Measurements from ENCODE around the gene FARS2. TPM values are rescaled to one million over a fixed set of nuclear protein-coding genes. Genes with fewer than 3 reads are reported as not detected.

The FARS2 gene
- total RNA-seq, 4 donors from 2014 or later = 10.6 to 24.9 (median 15.2) TPM

GRCh38 chr6:5246141-5247097 is 14.9 kb upstream of the FARS2 start:
- 79% methylated on average over 13 of the region's 13 CpGs for whole genome bisulfite sequencing
- peaks cover 0 to 4% (median 0%) of the 10 kb centered on the region in 4 donors for H3K4me1 ChIP-seq
- no peaks in the 10 kb centered on the region for H3K27me3 ChIP-seq
- DNase-seq (ENCODE audit: extremely low spot score) = no peak
- no peak overlapping the region for H3K4me3 ChIP-seq
- H3K27ac ChIP-seq (replicated peaks in 1 of 4) = no peak overlapping the region
- no peaks in the 10 kb centered on the region for H3K36me3 ChIP-seq
- no peak for TF ChIP-seq EP300 (IDR thresholded peaks at IDR 0.05)
- TF ChIP-seq CTCF (IDR thresholded peaks at IDR 0.05) = no peak
- no peak for TF ChIP-seq POLR2A (IDR thresholded peaks at IDR 0.05; ENCODE audit: low read depth)
- TF ChIP-seq POLR2AphosphoS5 (IDR thresholded peaks at IDR 0.05) = no peak
- no peaks in the 10 kb centered on the region for H3K9me3 ChIP-seq
- intact Hi-C loops (cut with DNase I) = no loop called here

GRCh38 chr6:5247201-5247600 is 14.1 kb upstream of the FARS2 start:
- intact Hi-C loops (cut with DNase I) = no loop called here
- WGBS = 100% methylated on average over 2 of the region's 2 CpGs
- no peak overlapping the region for H3K4me3 ChIP-seq
- TF ChIP-seq EP300 (IDR thresholded peaks at IDR 0.05) = no peak
- no peaks in the 10 kb centered on the region for H3K36me3 ChIP-seq
- H3K4me1 ChIP-seq = peaks cover 0 to 4% (median 0%) of the 10 kb centered on the region in 4 donors
- no peaks in the 10 kb centered on the region for H3K27me3 ChIP-seq
- no peaks in the 10 kb centered on the region for H3K9me3 ChIP-seq
- no peak overlapping the region for H3K27ac ChIP-seq (replicated peaks in 1 of 4)
- no peak for DNase-seq (ENCODE audit: extremely low spot score)

GRCh38 chr6:5248302-5249098 is 12.8 kb upstream of the FARS2 start:
- Histone ChIP-seq H3K36me3 (peaks cover 0 to 4% (median 0%) of the 10 kb centered on the region in 4 donors), H3K27me3 (no peaks in the 10 kb centered on the region), H3K27ac (replicated peaks in 1 of 4) (no peak overlapping the region), H3K4me1 (peaks cover 0 to 4% (median 0%) of the 10 kb centered on the region in 4 donors), H3K4me3 (no peak overlapping the region), H3K9me3 (no peaks in the 10 kb centered on the region)
- DNase-seq (ENCODE audit: extremely low spot score) = no peak
- WGBS = 95% methylated on average over 9 of the region's 9 CpGs
- no peak for TF ChIP-seq CTCF (IDR thresholded peaks at IDR 0.05)
- TF ChIP-seq EP300 (IDR thresholded peaks at IDR 0.05) = no peak
- TF ChIP-seq POLR2A (IDR thresholded peaks at IDR 0.05; ENCODE audit: low read depth) = no peak
- TF ChIP-seq POLR2AphosphoS5 (IDR thresholded peaks at IDR 0.05) = no peak
- intact Hi-C loops (cut with DNase I) = no loop called here

GRCh38 chr6:5249451-5250122 is 11.7 kb upstream of the FARS2 start:
- Histone ChIP-seq H3K27me3 (no peaks in the 10 kb centered on the region), H3K4me3 (no peak overlapping the region), H3K4me1 (peaks cover 0 to 4% (median 0%) of the 10 kb centered on the region in 4 donors), H3K36me3 (peaks cover 0 to 10% (median 0%) of the 10 kb centered on the region in 4 donors), H3K27ac (replicated peaks in 1 of 4) (no peak overlapping the region), H3K9me3 (no peaks in the 10 kb centered on the region)
- no peak for DNase-seq (ENCODE audit: extremely low spot score)
- intact Hi-C loops (cut with DNase I) = no loop called here
- TF ChIP-seq POLR2AphosphoS5 (IDR thresholded peaks at IDR 0.05) (no peak), CTCF (IDR thresholded peaks at IDR 0.05) (no peak), EP300 (IDR thresholded peaks at IDR 0.05) (no peak), POLR2A (IDR thresholded peaks at IDR 0.05; ENCODE audit: low read depth) (no peak)
- 91% methylated on average over 5 of the region's 5 CpGs for WGBS
